SK-MEL-5 (cell line): ENCODE measurements around the gene GSX1. TPM values are rescaled to one million over a fixed set of nuclear protein-coding genes. Genes with fewer than 3 reads are reported as not detected.
"Not testable (repeated sequence)": the region's sequence is repeated elsewhere in the genome, so short reads cannot be mapped to it uniquely, and the experiment has no call there.

Source experiments
- DNase-seq: peaks from one replicate; pipeline ENCODE4 v3.0.0-alpha.2; 2016; ENCODE audit warnings: low read depth, low spot score
- in situ Hi-C: cut with HindIII; loops from 2 replicates; pipeline ENCODE4 v1.10.0; 2016; ENCODE audit warnings: low sequenced_read_pairs, high pct_unique_total_duplicates, low pct_unique_long_range_greater_than_20kb
- total RNA-seq: library from RNA; depleted of rRNA; stranded (reverse); fragments of >200 nt; shearing (Covaris generic); gene quantifications from 2 replicates; pipeline ENCODE4 v1.2.3, GENCODE V29; 2014

The GSX1 gene
- total RNA-seq, 1 experiment from 2014 or later: not detected

DNA sequence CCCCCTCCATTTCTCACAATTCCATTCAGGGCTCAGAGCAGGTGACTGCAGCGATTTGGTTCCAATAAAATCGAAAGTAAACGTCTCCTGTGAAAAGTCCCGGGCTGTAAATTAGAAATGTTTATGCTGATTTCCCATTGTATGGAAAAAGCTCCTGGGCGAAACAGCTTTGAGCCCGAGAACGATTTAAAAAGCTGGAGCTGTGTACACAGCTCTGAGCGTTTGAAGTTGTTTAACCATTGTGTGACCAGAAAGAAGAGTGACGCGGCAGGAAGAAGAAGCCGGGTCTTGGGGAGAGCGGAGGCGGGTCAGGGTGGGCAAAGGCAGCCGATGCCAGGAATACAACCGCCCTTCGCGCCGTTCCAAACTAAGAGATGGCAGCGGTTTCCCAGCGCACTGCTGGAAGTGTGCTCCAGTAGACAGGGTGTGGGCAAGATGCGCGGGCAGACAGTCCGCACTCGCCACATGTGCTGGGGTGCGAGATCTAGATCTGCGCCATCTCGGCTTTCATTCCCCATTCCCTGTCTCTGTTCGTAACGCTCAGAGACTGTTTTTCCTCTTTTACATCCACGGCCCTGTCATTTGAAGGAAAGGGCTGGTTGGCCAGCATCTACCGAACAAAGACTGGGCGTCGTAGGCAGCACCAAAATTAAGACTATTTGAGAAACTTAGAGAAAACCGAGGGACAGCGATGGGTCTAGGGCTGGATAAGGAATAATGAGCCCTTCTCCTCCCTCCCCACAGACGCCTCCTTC, 960 bp upstream of the GSX1 start:
- in situ Hi-C loops: no loop called here
- no peak for DNase-seq

DNA sequence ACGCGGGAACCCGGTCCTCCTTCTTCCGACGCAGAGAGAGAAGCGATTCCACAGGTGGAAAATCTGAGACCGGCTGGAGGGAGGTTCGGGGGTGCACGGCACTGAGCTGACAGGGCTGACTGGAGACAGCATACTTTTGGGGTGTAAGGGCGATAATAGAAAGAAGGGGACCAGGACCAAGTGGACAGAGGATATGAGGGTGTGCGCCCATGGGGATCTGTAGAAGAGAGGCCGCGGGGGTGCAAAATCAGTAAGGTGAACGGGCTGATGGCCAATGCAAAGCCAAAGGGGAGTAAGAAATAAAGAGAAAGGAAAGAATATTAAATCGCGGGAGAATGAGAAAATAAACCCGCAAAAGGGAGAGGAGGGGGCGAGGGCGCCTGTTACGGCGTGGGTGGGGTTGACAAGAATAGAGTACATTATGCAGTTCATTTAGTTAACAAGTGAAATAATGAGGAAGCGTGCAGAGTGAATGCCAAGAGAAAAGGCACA, 336 bp upstream of the GSX1 start:
- no peak for DNase-seq
- in situ Hi-C loops: no loop called here

DNA sequence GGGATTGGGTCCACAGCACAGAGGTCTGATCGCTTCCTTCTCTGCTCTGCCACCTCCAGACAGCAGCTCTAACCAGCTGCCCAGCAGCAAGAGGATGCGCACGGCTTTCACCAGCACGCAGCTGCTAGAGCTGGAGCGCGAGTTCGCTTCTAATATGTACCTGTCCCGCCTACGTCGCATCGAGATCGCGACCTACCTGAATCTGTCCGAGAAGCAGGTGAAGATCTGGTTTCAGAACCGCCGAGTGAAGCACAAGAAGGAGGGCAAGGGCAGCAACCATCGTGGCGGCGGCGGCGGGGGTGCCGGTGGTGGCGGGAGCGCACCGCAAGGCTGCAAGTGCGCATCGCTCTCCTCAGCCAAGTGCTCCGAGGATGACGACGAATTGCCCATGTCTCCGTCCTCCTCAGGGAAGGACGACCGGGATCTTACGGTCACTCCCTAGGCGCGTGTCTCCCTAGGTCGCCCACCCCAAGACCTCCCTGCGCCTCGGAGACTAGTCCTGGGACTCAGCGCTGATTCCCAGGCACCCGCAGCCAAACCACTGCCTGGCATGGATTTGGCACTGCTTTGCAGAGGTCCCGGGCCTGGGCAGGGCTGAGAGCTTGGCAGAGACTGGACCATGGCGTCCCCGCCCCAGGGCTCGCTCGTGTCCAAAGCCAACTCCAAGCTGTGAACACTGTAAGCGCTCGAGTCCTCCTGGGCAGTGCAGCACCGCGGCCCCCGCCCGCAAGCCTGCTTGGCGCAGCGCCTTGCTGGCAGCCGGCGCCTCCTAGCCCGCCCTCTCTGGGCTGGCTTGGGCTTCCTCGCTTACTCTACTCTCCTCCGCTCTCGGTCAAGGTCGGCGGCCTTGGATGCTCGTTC, 1.5 kb downstream of the GSX1 start:
- no peak for DNase-seq
- in situ Hi-C loops: no loop called here

DNA sequence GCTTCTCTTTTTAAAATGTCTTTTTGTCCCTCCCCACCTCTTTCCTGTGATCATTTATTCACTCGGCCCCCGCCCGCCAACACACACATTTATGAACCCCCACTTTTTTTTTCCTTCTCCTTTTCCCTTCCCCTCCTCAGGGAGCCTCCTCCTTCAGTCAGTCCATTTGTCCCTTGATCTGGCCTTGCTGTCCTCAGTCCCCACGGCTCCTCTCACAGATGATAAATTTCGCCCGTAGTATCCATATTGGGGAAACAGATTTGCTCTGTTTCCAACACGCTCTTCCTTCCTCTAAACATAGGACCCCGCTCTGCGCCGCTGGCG, 2.0 kb downstream of the GSX1 start:
- in situ Hi-C loops: no loop called here

DNA sequence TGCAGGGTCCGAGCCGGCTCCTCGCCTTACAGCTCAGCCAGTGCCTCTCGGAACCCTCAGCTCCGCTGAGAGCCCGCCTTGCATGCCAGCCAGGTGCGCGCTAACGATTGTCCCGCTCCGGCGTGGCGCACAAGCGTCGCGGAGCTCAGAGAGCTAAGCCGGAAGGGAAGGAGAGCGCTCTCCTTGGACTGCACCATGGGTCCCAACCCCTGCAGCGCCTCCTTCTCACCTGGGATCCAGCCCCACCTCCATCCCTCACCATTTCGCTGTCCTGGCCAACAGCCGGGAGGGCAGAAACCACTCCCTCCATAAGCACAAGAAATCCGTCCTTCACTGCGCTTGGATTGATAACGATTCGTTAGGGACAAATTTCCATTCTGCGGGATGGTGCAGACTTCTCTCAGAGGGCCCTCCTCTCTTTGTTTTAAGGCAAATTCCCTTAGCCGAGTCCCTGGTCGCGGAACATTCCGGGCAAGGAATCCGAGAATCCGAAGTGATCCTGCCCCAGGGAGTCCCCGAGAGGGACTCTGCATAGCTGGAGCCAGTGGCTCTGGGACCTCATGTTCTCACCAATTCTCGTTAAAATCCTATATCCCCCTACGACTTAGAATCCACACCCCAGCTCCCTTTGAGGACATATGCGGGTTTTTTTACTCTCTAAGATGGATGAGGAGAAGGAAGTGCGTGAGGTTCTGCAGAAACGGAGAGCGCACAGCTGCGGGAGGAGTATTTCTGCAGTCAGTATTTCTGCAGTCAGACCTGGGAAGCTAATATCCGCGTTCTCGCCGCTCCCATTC, 2.8 kb downstream of the GSX1 start:
- DNase-seq: no peak
- in situ Hi-C loops: no loop called here

More for the DNA sequence above, 2.0 kb downstream of the GSX1 start:
- no peak for DNase-seq

DNA sequence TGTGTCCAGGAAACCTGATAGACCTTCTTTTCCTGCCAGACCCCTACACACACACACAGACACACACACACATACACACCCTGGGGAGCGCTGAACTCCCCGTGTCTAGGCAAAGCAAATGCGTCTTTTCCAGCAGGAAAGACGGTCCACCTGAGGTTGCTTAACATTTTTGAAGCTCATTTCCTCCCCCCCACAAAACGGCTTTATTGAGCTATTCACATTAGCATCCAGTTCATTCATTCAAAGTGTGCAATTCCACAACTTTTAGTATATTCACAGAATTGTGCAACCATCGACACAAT, 3.4 kb downstream of the GSX1 start:
- DNase-seq: no peak
- in situ Hi-C loops: no loop called here

DNA sequence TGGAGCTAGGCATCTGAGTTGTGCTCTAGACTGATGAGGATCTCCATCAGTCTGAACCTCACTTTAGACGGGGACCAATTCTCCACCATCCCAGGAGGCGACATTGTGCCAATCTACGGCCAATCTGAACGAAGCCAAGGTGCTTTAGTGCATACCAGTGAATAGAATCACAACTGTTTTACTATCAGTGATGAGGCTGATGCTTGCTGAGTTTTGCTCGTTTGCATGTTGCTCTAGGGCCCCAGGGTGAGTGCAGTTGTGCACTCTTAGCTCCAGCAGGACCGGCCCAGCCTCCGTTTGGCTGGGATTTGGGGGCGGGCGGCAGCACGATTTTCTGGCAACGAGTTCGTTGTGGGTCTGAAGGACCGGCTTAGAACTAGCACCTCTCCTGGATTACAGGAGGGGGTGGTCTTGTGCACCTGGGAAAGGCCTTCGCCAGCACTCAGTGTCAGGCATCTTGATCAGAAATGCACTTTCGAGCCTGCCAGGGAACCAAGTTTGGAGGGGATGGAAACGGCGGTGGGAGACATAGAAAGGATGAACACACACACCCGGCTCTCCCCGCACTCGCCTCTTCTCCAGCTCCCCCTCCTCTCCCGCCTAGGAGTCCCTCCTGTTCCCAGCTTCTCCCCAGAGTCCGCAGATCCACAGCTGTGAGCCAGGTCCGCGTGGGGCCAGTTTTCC, 4.4 kb downstream of the GSX1 start:
- in situ Hi-C loops: no loop called here
- no peak for DNase-seq

DNA sequence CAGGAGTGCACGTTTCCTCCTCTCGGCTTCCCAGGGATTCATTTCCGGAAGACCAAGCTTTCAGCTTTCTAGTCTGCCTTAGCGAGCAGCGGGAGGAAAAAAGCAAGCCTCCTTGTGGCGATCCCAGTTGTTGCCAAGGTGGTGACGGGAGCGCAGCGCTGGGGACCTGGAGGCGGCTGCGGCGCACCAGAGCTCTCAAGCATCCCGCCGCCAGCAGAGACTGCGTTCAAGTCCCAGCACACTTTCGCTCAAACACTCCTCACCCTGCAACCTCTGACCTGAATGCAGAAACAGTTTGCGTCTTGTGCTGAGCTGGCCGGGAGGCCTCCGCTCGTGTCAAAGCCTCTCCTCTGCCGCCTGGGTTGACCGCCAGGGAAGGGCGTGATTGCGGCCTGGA, 4.9 kb downstream of the GSX1 start:
- in situ Hi-C loops: no loop called here
- peak; percentile 22 for DNase-seq

DNA sequence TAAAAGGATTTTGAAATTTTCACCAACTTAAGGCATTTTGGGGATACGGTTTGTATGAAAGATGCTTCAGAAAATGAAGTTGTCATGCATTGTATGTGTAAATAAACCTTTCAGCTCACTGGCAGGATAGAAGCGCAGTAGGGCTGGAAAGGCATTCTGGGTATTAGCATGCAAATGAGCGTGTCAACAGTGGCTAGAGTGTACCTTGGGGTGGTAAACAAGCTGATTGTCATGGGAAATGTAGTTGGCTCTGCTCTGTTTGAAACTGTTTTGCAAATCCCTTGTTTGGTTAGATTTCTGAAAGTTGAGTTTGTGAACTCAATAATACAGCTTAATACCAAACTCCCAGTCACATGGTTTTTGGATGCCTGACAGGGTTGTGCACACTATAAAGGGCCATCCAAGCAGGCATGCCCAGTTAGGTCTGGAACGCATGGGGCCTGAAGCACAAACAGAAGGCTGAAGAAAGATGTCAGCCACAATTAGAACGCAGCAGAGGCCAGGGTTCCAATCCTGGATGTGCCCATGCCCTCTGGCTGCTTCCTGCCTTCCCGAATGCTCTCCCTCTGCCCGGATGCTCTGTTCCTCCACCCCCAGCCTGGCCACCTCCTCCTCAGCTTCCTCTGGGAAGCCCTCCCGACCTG, 14.6 kb downstream of the GSX1 start:
- in situ Hi-C loops: no loop called here
- no peak for DNase-seq

DNA sequence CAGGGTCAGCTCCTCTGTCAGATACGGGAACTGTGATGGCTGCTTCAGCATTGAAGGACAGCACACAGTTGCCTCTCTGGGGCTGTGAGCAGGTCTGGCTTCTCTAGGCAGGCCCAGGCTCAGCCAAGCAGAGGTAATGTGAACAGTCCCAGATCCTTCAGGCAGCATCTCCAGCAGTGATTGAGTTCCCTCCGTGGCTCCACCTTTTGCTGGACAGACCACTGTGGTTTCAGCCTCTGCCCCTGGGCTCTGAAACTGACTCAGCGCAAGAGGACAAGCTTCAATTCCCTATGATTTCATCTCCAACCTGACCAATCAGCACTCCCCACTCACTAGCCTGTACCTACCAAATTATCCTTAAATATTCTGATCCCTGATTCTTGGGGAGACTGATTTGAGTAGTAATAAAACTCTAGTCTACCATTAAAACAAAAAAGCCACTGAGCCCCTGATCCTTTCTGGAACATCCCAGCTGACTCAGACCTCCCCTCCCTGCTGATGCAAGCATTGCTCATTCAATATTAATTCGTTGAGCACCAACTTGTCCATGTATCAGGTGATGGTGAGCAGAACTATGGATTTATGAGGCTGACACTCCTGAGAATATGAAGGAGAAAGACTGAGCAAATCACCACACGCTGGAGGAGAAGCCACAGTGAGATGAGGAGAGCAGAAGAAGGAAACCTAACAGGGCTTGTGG, 16.7 kb downstream of the GSX1 start:
- no peak for DNase-seq
- in situ Hi-C loops: no loop called here

DNA sequence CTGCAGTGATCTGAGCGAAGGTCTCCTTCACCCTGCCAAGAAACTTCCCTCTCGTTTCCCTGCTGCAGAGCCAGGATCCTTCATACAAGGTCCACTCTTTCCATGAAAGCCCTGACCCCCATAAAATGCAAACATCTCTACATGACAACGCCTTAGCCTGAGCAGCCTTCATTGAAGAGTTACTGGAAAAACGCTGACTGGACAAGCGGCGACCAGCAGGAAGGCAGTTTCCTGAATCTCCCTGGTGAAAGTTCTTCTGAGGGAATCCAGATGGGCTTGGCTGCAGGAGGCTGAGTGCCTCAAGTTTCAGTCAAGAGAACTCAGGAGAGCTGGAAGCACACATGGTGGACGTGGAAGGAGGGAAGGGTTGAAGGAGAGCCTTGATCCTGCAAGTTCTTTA, 17.7 kb downstream of the GSX1 start:
- in situ Hi-C loops: no loop called here
- DNase-seq: no peak

DNA sequence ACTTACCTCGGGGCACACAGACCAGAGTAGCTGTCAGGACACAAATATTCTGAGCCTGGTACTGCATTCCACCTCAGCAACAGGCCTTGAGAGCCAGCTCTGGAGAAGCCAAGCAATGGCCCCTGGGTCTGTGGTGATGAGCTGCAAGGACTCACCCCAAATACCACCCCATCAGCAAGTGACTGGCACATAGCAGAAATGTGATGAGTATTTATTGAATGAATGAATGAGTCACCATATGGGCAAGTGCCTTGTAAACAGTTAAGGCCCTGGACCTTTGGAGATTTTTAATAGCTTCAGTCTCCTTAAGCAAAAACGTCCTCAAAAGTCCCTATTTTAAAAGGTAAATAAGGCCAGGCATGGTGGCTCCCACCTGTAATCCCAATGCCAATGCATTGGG, 18.2 kb downstream of the GSX1 start:
- DNase-seq: no peak
- in situ Hi-C loops: no loop called here

DNA sequence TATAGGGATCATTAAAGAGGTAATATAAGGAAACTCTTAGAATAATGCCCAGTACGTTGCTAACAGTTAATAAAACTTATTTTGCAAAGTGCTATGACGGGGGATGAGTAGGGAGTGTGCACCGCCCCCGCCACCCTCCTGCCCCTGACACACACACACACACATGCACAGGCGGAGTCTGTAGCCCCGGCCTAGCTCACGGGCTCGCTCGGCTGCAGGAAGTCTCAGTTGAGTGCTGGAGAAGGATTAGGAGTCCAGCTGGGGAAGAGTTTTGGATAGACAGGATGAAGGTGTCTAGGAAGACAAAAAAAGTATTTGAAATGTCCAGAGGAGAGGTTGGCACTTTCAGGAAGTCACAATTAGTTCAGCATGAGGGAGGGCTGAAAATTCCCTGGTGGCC, 21.5 kb downstream of the GSX1 start:
- in situ Hi-C loops: no loop called here
- no peak for DNase-seq

DNA sequence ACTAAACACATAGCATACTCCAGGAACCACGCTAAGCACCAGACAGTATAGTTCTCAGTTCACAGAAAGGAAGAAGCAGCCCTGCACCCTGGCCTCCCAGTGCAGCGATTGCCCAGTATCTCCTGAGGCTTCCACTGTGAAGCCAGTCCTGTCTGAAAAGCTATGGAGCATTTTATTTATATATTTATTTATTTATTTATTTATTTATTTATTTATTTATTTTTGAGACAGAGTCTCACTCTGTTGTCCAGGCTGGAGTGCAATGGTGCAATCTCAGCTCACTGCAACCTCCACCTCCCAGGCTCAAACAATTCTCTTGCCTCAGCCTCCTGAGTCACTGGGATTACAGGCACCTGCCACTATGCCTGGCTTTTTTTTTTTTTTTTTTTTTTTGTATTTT, 25.5 kb downstream of the GSX1 start:
- in situ Hi-C loops, DNase-seq: not testable (repeated sequence)

DNA sequence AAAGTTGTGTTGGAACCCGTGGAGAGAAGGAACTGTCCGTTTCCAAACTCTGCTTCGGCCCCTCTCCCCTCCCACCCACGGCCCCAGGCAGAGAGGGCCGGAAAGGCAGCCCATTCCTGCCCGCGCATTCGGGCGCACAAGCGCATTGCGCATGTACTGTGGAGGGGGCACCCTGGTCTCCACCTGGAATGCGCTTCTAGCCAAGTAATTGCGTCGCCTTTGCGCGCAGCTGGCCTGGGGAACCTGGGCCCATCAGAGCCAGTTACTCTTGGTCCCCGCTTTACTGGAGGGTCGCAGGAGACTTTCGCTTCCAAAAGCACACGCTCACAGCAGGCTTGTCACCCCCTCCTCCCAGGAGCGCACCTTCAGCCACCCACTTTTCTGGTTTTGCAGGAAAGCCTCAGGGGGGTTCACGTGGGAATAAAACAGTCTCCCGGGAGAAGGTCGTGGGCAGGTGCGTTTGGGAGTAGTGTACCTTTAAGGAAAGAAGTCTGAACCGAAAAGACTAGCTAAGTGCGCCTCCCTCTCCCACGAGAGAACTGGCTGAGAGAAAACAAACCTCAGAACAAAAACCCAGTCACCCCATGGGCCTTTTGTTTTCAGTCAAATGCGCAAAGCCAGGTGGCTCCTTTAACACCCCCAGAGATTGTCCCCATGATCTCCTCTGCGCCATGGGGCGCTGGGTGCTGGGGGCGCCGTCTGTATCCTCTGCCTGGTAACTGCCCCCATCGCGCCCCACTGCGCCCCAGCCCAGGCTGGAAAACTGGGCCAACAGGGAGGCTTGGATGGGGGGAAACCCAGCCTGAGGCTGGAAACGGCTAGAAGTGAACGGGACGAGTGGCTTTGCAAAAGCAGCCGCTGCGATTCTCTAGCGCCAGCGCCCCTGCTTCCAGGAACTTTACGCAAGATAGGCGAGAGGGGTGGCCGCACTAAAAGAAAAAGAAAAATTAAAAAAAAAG, 28.5 kb downstream of the GSX1 start:
- no peak for DNase-seq
- in situ Hi-C loops: no loop called here

DNA sequence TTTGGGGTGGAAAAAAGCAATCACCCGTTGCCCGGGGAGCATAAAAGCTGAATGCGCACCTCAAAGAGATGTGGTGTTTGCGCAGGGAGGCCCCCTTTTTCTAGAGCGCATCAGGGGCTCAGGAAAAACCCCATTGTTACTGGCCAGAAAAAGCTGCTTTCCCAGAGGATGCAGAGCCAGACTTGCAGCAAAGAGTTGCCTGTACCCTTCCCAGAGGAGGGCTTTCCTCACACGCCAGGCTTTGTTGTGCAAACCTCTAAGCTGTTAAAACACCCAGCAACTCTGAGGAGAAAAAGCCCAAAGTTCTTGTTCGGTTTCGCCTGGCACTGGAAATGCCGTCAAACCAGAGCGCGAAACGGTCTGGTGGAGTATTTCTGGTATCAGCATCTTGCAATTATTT, 29.3 kb downstream of the GSX1 start:
- in situ Hi-C loops: no loop called here
- DNase-seq: no peak
